ENCODE data around the gene ALPK3.

DNA sequence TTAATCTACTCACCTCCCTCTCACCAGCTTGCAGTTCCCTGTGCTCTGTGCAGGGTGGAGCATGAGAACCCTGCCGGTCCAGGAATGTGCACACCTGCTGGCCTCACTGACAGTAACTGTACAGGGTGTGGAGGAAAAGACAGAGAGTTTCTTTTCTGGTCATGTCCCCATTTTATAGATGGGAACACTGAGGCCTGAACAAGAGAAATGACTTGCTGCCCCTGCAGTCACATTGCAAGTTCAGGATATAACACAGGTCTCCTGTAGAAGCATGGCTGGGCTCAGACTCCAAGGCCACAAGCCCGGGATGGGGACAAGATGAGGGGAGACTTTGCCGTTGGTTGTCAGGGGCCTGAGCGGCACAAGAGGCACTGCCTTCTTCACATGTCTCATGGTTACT lies 90.6 kb downstream of the ALPK3 start:
- no peak for TF ChIP-seq MAX (IDR thresholded peaks at IDR 0.05; ENCODE audit: low read depth, low read length)
- TF ChIP-seq SMAD1 (IDR thresholded peaks at IDR 0.05; ENCODE audit: low read depth, partially characterized antibody) = no peak
- no peak for TF ChIP-seq ZNF687 (IDR thresholded peaks at IDR 0.05)
- TF ChIP-seq EZH2 (IDR thresholded peaks at IDR 0.05; ENCODE audit: borderline replicate concordance, control insufficient read depth, low read depth, low read length) = no peak
- TF ChIP-seq CHD4 (IDR thresholded peaks at IDR 0.05) = no peak
- TF ChIP-seq, protein P1, sequence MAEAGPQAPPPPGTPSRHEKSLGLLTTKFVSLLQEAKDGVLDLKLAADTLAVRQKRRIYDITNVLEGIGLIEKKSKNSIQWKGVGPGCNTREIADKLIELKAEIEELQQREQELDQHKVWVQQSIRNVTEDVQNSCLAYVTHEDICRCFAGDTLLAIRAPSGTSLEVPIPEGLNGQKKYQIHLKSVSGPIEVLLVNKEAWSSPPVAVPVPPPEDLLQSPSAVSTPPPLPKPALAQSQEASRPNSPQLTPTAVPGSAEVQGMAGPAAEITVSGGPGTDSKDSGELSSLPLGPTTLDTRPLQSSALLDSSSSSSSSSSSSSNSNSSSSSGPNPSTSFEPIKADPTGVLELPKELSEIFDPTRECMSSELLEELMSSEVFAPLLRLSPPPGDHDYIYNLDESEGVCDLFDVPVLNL (IDR thresholded peaks at IDR 0.05; ENCODE audit: low read depth, low read length) = no peak
- TF ChIP-seq POLR2AphosphoS5 (IDR thresholded peaks at IDR 0.05; ENCODE audit: low read length) = no peak
- TF ChIP-seq, protein P2, sequence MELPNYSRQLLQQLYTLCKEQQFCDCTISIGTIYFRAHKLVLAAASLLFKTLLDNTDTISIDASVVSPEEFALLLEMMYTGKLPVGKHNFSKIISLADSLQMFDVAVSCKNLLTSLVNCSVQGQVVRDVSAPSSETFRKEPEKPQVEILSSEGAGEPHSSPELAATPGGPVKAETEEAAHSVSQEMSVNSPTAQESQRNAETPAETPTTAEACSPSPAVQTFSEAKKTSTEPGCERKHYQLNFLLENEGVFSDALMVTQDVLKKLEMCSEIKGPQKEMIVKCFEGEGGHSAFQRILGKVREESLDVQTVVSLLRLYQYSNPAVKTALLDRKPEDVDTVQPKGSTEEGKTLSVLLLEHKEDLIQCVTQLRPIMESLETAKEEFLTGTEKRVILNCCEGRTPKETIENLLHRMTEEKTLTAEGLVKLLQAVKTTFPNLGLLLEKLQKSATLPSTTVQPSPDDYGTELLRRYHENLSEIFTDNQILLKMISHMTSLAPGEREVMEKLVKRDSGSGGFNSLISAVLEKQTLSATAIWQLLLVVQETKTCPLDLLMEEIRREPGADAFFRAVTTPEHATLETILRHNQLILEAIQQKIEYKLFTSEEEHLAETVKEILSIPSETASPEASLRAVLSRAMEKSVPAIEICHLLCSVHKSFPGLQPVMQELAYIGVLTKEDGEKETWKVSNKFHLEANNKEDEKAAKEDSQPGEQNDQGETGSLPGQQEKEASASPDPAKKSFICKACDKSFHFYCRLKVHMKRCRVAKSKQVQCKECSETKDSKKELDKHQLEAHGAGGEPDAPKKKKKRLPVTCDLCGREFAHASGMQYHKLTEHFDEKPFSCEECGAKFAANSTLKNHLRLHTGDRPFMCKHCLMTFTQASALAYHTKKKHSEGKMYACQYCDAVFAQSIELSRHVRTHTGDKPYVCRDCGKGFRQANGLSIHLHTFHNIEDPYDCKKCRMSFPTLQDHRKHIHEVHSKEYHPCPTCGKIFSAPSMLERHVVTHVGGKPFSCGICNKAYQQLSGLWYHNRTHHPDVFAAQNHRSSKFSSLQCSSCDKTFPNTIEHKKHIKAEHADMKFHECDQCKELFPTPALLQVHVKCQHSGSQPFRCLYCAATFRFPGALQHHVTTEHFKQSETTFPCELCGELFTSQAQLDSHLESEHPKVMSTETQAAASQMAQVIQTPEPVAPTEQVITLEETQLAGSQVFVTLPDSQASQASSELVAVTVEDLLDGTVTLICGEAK (IDR thresholded peaks at IDR 0.05; ENCODE audit: borderline replicate concordance) = no peak
- TF ChIP-seq POLR2A (IDR thresholded peaks at IDR 0.05; ENCODE audit: low read depth, low read length) = no peak

All from GM12878 (cell line).